AG09319 (cell line): ENCODE data around the gene IQCC.
"Not testable (repeated sequence)": the region's sequence is repeated elsewhere in the genome, so short reads cannot be mapped to it uniquely, and the experiment has no call there.

ENCODE experiments used
- DNase-seq: peaks from one replicate; pipeline ENCODE4 v3.0.0-alpha.2; 2010; ENCODE audit warnings: low read depth; ENCODE audit errors: extremely low read depth
- CTCF ChIP-seq: IDR thresholded peaks from 2 replicates; pipeline ENCODE4 v1.5.1; 2011; ENCODE audit warnings: low read depth, mild to moderate bottlenecking, inconsistent platforms, low read length, moderate library complexity

The IQCC gene

GRCh38 chr1:32205401-32206370 is at the start of gene IQCC:
Gene IQCC, plus strand, starts transcription at chr1:32205671. Its CDS starts 11 bp downstream, at chr1:32205682.
- DNase-seq: peak; percentile 45
- no peak for TF ChIP-seq CTCF

GRCh38 chr1:32159189-32159588 is 46.3 kb upstream of the IQCC start:
- no peak for DNase-seq
- no peak for TF ChIP-seq CTCF

- TF ChIP-seq CTCF: no peak
- DNase-seq: no peak
Observed at GRCh38 chr1:32163405-32163804, 42.1 kb upstream of the IQCC start.

GRCh38 chr1:32165633-32166032 is 39.8 kb upstream of the IQCC start:
- not testable (repeated sequence) for DNase-seq

GRCh38 chr1:32170991-32171390 is 34.5 kb upstream of the IQCC start:
- no peak for TF ChIP-seq CTCF
- no peak for DNase-seq

GRCh38 chr1:32172621-32173245 is 32.7 kb upstream of the IQCC start:
- no peak for DNase-seq
- no peak for TF ChIP-seq CTCF

- DNase-seq: no peak
- no peak for TF ChIP-seq CTCF
Observed at GRCh38 chr1:32178380-32179192, 26.9 kb upstream of the IQCC start.
